Mammary epithelial cell (primary cell): ENCODE data around the gene DIPK1C.

Source experiments
- CTCF ChIP-seq, 2 donors: IDR thresholded peaks in 1 of 2; conservative IDR thresholded peaks in 1 of 2; 2 replicates each; pipeline ENCODE4 v1.5.1; 2011 to 2012; ENCODE audit warnings: inconsistent platforms in 2 of 2, low read length in 2 of 2, mild to moderate bottlenecking in 2 of 2, control low read depth in 1 of 2, low read depth in 1 of 2; ENCODE audit not compliant: insufficient read depth in 1 of 2; ENCODE audit errors: extremely low read depth in 1 of 2
- EZH2 ChIP-seq: IDR thresholded peaks from 2 replicates; pipeline ENCODE4 v1.6.1; 2012; ENCODE audit warnings: low read length, inconsistent platforms, borderline replicate concordance

- TF ChIP-seq CTCF (conservative IDR thresholded peaks at IDR 0.05 in 1 of 2, IDR thresholded peaks at IDR 0.05 in 1 of 2; ENCODE audit: extremely low read depth in 1 of 2, insufficient read depth in 1 of 2, low read depth in 1 of 2, low read length in 2 of 2) (no peak), EZH2 (no peak)
Measured at GRCh38 chr18:74472312-74472711, 15.2 kb upstream of the DIPK1C start.
